Endothelial cell of umbilical vein (primary cell): Measurements from ENCODE around the gene CLCNKA. TPM values are rescaled to one million over a fixed set of nuclear protein-coding genes. Genes with fewer than 3 reads are reported as not detected.

ENCODE experiments used
- BruUV-seq: library from RNA; stranded (reverse); fragments of 400-500 nt; replicated peaks from 2 replicates; lab custom pipeline; 2021; lab: Mats Ljungman, UMichigan
- CTCF ChIA-PET: fragments of 300-600, 350-600 bp; sonication (Branson Sonifier 250); formaldehyde crosslinking; loops from one replicate; lab custom pipeline; 2021; ENCODE audit warnings: antibody characterized with exemption, inconsistent platforms; lab: Charles Lee
- POLR2A ChIA-PET: fragments of 300-600, 350-600 bp; sonication (Branson Sonifier 250); formaldehyde crosslinking; loops from one replicate; lab custom pipeline; 2021; ENCODE audit warnings: antibody characterized with exemption, inconsistent platforms; lab: Charles Lee
- DNase-seq: peaks from one replicate; pipeline ENCODE4 v3.0.0-alpha.2; 2011; ENCODE audit warnings: low read depth, low spot score
- FAIRE-seq: peaks from 2 replicates; lab custom pipeline; 2011; peaks lifted over from hg19 to GRCh38; lab: Jason Lieb, UNC
- H2AFZ ChIP-seq: 2 replicates; pipeline ENCODE4 v1.6.0; 2012; ENCODE audit warnings: low read depth, low read length, control low read depth, inconsistent platforms
- H3K27ac ChIP-seq: 2 replicates; pipeline ENCODE4 v1.5.1; 2011; ENCODE audit warnings: low read depth, mild to moderate bottlenecking, control low read depth, low read length, moderate library complexity; ENCODE audit not compliant: insufficient read depth
- H3K27me3 ChIP-seq, 2 experiments: 2 replicates each; pipeline versions ENCODE4 v1.6.0 to v1.6.1; 2011; ENCODE audit warnings: low read length in 2 of 2, mixed read lengths in 1 of 2; ENCODE audit not compliant: control insufficient read depth in 2 of 2, insufficient read depth in 2 of 2
- H3K36me3 ChIP-seq, 2 experiments: 2 replicates in 1 of 2; 3 replicates in 1 of 2; pipeline ENCODE4 v1.5.1; 2011; ENCODE audit warnings: low read length in 2 of 2, mild to moderate bottlenecking in 1 of 2, moderate library complexity in 1 of 2; ENCODE audit not compliant: control insufficient read depth in 2 of 2, insufficient read depth in 2 of 2; ENCODE audit errors: extremely low read depth in 1 of 2
- H3K4me1 ChIP-seq: 3 replicates; pipeline ENCODE4 v1.5.1; 2011; ENCODE audit warnings: mild to moderate bottlenecking, low read length; ENCODE audit not compliant: control insufficient read depth, insufficient read depth; ENCODE audit errors: extremely low read depth
- H3K4me2 ChIP-seq: 2 replicates; pipeline ENCODE4 v1.6.1; 2011; ENCODE audit warnings: low read length, control low read depth, mixed read lengths; ENCODE audit not compliant: insufficient read depth
- H3K4me3 ChIP-seq, 3 experiments: fragments of 200-600 bp in 1 of 3; sonication (generic), shearing (Covaris generic) in 1 of 3; replicated peaks in 1 of 3; 2 replicates each; pipeline ENCODE4 v1.5.1; 2011 to 2016; ENCODE audit warnings: control low read depth in 3 of 3, low read length in 3 of 3, mild to moderate bottlenecking in 2 of 3, inconsistent platforms in 1 of 3, low read depth in 1 of 3, moderate library complexity in 1 of 3; ENCODE audit not compliant: insufficient read depth in 1 of 3
- H3K79me2 ChIP-seq: 2 replicates; pipeline ENCODE4 v1.6.0; 2012; ENCODE audit warnings: low read length, inconsistent platforms; ENCODE audit not compliant: control insufficient read depth, insufficient read depth
- H3K9ac ChIP-seq: replicated peaks from 2 replicates; pipeline ENCODE3; 2011; ENCODE audit warnings: low read length, control low read depth; ENCODE audit not compliant: insufficient read depth; ENCODE audit errors: extremely low read depth
- H3K9me1 ChIP-seq: replicated peaks from 3 replicates; pipeline ENCODE4 v1.6.0; 2011; ENCODE audit warnings: mild to moderate bottlenecking, low read length; ENCODE audit not compliant: control insufficient read depth, insufficient read depth; ENCODE audit errors: extremely low read depth
- H3K9me3 ChIP-seq: replicated peaks from 2 replicates; pipeline ENCODE4 v1.5.1; 2012; ENCODE audit warnings: low read length, inconsistent platforms; ENCODE audit not compliant: control insufficient read depth, insufficient read depth
- H4K20me1 ChIP-seq: replicated peaks from 2 replicates; pipeline ENCODE3; 2011; ENCODE audit warnings: mild to moderate bottlenecking, low read length; ENCODE audit not compliant: control insufficient read depth, insufficient read depth; ENCODE audit errors: extremely low read depth
- EZH2 ChIP-seq: IDR thresholded peaks from 2 replicates; pipeline ENCODE4 v1.6.1; 2012; ENCODE audit warnings: borderline replicate concordance, low read depth, mild to moderate bottlenecking, moderate library complexity, low read length, inconsistent platforms; ENCODE audit not compliant: severe bottlenecking
- FOS ChIP-seq: IDR thresholded peaks from 2 replicates; pipeline ENCODE4 v1.6.1; 2011; ENCODE audit warnings: mild to moderate bottlenecking, low read length, moderate library complexity, borderline replicate concordance; ENCODE audit not compliant: insufficient read depth
- GATA2 ChIP-seq: IDR thresholded peaks from 2 replicates; pipeline ENCODE4 v1.7.0; 2011; ENCODE audit warnings: low read depth, mild to moderate bottlenecking, moderate library complexity, mixed read lengths, low read length; ENCODE audit not compliant: insufficient read length, insufficient read depth
- JUN ChIP-seq: IDR thresholded peaks from 2 replicates; pipeline ENCODE4 v1.6.1; 2011; ENCODE audit warnings: borderline replicate concordance, low read depth; ENCODE audit not compliant: insufficient read length, insufficient read depth
- MYC ChIP-seq: IDR thresholded peaks from one replicate; pipeline ENCODE4 v1.6.1; 2011; ENCODE audit warnings: mild to moderate bottlenecking, low read depth, low read length
- POLR2A ChIP-seq: IDR thresholded peaks from 2 replicates; pipeline ENCODE4 v1.6.1; 2012; ENCODE audit warnings: low read depth, mild to moderate bottlenecking, control low read depth, low read length
- POLR2AphosphoS5 ChIP-seq: IDR thresholded peaks from 2 replicates; pipeline ENCODE4 v1.6.1; 2012; ENCODE audit warnings: low read depth, mild to moderate bottlenecking, control low read depth, low read length, moderate library complexity; ENCODE audit not compliant: insufficient read depth
- dilution Hi-C: fragments of 300-500 bp; cut with MboI; formaldehyde crosslinking; loops from one replicate; pipeline ENCODE4 v1.15.0; 2019; ENCODE audit warnings: low sequenced_read_pairs; ENCODE audit not compliant: extremely low pct_ligation_motif_present
- intact Hi-C: fragments of 100-400 bp; cut with micrococcal nuclease; formaldehyde crosslinking; loops from one replicate; pipeline ENCODE4 v1.10.0; 2022
- polyA plus RNA-seq, 4 experiments: library from polyadenylated mRNA; depleted of rRNA in 3 of 4; stranded (reverse) in 3 of 4; unstranded in 1 of 4; fragments of >200 nt; gene quantifications; 2 replicates each; pipeline versions ENCODE4 v1.2.1 to v1.2.3, GENCODE V29; 2011 to 2012; ENCODE audit warnings: missing spikeins in 1 of 4
- total RNA-seq: library from RNA; stranded (reverse); gene quantifications from 2 replicates; pipeline ENCODE4 v1.2.3, GENCODE V29; 2021
- TF ChIP-seq, protein P1 (sequence below): IDR thresholded peaks from 2 replicates; pipeline ENCODE4 v1.6.1; 2011; ENCODE audit not compliant: insufficient read depth, insufficient read length
- TF ChIP-seq, protein P2 (sequence below), 2 donors: IDR thresholded peaks; 1 replicate in 1 of 2; 2 replicates in 1 of 2; pipeline ENCODE4 v1.5.1; 2011; ENCODE audit warnings: low read length in 2 of 2, mild to moderate bottlenecking in 2 of 2, moderate library complexity in 2 of 2, control low read depth in 1 of 2, inconsistent platforms in 1 of 2, low read depth in 1 of 2; ENCODE audit not compliant: insufficient read depth in 1 of 2; ENCODE audit errors: extremely low read depth in 1 of 2

The CLCNKA gene
- total and polyA plus RNA-seq, 2 donors (not counting 3 experiments of a cell fraction or from before 2014, with no cell fraction given), result not detected

DNA sequence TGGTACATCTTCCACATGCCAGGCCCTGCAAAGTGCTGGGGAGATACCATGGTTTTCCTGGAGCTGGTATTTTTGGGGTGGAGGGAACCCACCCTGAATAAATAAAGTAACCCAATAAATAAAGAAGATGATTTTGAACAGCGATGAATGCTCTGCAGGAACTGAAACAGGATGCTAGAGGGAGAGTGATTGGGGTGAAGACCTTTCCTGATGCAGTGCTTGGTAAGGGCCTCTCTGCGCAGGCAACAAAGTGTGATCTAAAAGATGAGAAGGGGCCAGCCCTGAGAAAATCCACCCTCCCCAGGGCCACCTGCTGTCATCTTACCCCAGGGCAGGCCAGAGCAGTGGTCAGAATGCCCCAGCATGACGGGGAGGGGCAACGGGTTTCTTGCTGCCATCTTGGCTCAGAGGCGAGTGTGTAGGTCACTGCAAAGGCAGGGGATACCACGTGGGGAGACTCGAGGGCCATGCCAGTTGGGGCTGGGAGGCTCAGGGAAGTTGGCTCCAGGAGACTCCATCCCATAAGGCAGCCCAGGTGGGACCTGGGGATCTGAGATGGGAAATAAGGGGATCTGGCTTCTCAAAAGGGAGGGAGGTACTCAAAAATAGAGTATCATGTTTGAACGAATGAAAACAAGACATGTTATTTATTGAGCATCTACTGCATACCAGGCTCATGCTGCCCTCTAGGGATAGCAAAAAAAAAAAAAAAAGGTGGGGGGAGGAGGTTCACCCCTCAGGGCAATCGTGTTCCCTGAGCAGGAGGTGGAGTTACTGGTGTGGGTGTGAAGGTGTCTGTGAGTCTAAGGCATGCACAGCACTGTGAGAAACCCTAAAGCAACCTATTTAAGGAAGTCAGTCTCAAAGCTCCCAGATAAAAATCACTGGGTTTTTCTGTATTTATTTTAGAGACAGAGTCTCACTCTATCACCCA lies 15.0 kb upstream of the CLCNKA start:
- Histone ChIP-seq H3K36me3 (no peaks in the 10 kb centered on the region), H2AFZ (no peak overlapping the region), H3K9me1 (no peaks in the 10 kb centered on the region), H3K4me2 (no peak overlapping the region), H3K79me2 (no peaks in the 10 kb centered on the region), H3K9me3 (no peaks in the 10 kb centered on the region), H3K4me1 (no peaks in the 10 kb centered on the region), H3K4me3 (no peak overlapping the region), H4K20me1 (no peaks in the 10 kb centered on the region), H3K27me3 (no peaks in the 10 kb centered on the region), H3K27ac (no peak overlapping the region), H3K9ac (no peak overlapping the region)
- POLR2A ChIA-PET, result no interaction called here
- BruUV-seq, result no TSS peak
- FAIRE-seq (no peak), DNase-seq (no peak)
- TF ChIP-seq MYC (no peak), POLR2AphosphoS5 (no peak), POLR2A (no peak), FOS (no peak), JUN (no peak), GATA2 (no peak), EZH2 (no peak)
- TF ChIP-seq, protein P1, sequence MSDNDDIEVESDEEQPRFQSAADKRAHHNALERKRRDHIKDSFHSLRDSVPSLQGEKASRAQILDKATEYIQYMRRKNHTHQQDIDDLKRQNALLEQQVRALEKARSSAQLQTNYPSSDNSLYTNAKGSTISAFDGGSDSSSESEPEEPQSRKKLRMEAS, result no peak
- TF ChIP-seq, protein P2, sequence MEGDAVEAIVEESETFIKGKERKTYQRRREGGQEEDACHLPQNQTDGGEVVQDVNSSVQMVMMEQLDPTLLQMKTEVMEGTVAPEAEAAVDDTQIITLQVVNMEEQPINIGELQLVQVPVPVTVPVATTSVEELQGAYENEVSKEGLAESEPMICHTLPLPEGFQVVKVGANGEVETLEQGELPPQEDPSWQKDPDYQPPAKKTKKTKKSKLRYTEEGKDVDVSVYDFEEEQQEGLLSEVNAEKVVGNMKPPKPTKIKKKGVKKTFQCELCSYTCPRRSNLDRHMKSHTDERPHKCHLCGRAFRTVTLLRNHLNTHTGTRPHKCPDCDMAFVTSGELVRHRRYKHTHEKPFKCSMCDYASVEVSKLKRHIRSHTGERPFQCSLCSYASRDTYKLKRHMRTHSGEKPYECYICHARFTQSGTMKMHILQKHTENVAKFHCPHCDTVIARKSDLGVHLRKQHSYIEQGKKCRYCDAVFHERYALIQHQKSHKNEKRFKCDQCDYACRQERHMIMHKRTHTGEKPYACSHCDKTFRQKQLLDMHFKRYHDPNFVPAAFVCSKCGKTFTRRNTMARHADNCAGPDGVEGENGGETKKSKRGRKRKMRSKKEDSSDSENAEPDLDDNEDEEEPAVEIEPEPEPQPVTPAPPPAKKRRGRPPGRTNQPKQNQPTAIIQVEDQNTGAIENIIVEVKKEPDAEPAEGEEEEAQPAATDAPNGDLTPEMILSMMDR (IDR thresholded peaks at IDR 0.05; ENCODE audit: extremely low read depth in 1 of 2, insufficient read depth in 1 of 2, low read depth in 1 of 2, low read length in 2 of 2), result no peak
- intact Hi-C loops (no loop called here), dilution Hi-C loops (no loop called here)
- CTCF ChIA-PET, result interaction anchor here (0.7 to 3.9 kb wide), 7 partner anchors 9 to 215 kb away, joined by 3 to 25 read pairs (median 8); partner anchors contain the start of gene FAM131C
